ENCODE measurements around the gene NPHS2. TPM values are rescaled to one million over a fixed set of nuclear protein-coding genes. Genes with fewer than 3 reads are reported as not detected.
A peak's percentile ranks its signal among the peaks of the same experiment; 100 is the strongest.

NPHS2 gene
- total and polyA plus RNA-seq, 11 donors = not detected

GRCh38 chr1:179598631-179599030 lies 22.9 kb upstream of the NPHS2 start:
- no peak overlapping the region for H3K4me3 ChIP-seq
- ATAC-seq (no peak), DNase-seq (no peak)
- peaks cover 0 to 6% (median 0%) of the 10 kb centered on the region in 12 donors for H3K9me3 ChIP-seq
- H3K27me3 ChIP-seq = peaks cover 0 to 35% (median 4%) of the 10 kb centered on the region in 9 donors
- TF ChIP-seq CTCF (IDR thresholded peaks at IDR 0.05) = no peak
- no peak for TF ChIP-seq POLR2A (IDR thresholded peaks at IDR 0.05)
- intact Hi-C loops (cut with DNase I) = no loop called here
- no peaks in the 10 kb centered on the region for H3K4me1 ChIP-seq
- H3K36me3 ChIP-seq = no peaks in the 10 kb centered on the region
- WGBS, 4 donors = 71 to 83% (median 80%) methylated on average over 1 of the region's 1 CpG
- H3K27ac ChIP-seq = no peak overlapping the region

DNA sequence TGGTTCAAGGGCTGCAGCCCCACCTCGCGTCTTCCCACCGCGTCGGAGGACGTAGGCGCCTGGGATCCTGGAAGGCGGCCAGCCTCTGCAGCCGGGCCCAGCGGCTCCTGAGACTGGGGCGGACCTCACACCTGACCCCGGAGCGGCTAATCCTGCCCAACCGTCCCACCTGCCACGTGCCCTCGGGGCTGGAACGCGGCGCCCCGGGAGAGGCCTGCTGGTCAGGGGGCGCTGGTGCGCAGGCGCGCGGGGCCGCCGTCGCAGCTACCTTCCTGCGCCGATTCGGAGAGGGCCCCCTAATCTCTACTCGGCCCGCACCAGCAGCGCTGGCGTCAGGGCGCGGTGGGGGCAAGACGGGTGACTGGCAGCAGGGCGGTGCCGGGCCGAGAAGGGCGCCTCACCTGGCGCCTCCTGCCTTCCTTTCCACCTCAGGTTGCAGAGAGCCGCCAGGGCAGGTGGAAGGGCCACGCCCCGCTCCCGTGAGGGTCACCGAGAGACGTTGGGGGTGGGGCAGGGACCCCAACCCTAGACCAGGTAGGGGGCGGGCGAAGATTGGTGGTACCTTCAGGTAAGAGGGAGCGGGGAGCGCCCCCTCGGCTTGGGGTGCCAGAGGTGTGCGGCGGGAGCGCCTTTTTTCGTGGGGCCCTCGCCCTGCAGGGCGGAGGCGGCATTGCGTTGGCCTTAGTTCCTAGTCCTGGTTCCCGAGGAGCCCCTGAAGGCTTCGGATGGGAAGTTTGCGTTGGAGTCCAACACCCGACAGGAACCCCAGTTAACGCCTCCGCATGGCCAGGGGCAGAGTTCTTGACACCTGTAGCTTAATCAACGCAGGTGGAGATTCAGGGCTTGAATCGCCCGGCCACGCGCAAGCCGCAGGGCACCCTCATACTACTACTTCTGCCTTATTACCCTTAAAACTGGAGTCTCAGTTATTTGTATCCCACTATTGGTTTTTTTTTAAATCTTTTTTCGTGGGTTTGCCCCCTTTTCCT lies 16.1 kb upstream of the NPHS2 start, which contains the start of gene TDRD5:
Gene TDRD5 (plus strand): TSS at position 241 of the 989 bp plus-strand sequence. CDS start 784 bp downstream, outside the sequence.
- H3K27me3 ChIP-seq = peaks cover 6 to 52% (median 21%) of the 10 kb centered on the region in 9 donors
- intact Hi-C loops (cut with DNase I) = no loop called here
- ATAC-seq (no peak), DNase-seq (peak in 1 of 5 donors; percentile 56)
- H3K36me3 ChIP-seq = no peaks in the 10 kb centered on the region
- H3K27ac ChIP-seq = no peak within 1 kb of the TSS
- peak within 1 kb of the TSS in 1 of 12 donors; percentile 16 for H3K4me3 ChIP-seq
- peaks cover 0 to 8% (median 0%) of the 10 kb centered on the region in 12 donors for H3K4me1 ChIP-seq
- WGBS, 4 donors = 12 to 21% (median 14%) methylated on average over 42 to 75 of the region's 75 CpGs
- no peaks in the 10 kb centered on the region for H3K9me3 ChIP-seq
- TF ChIP-seq CTCF (IDR thresholded peaks at IDR 0.05) (no peak), POLR2A (IDR thresholded peaks at IDR 0.05) (no peak)

GRCh38 chr1:179591253-179591591 lies 15.5 kb upstream of the NPHS2 start:
- peak overlapping the region in 1 of 12 donors; percentile 16 for H3K4me3 ChIP-seq
- peaks cover 0 to 11% (median 0%) of the 10 kb centered on the region in 12 donors for H3K4me1 ChIP-seq
- H3K36me3 ChIP-seq = no peaks in the 10 kb centered on the region
- no peak for DNase-seq
- ATAC-seq = no peak
- intact Hi-C loops (cut with DNase I) = no loop called here
- TF ChIP-seq POLR2A (IDR thresholded peaks at IDR 0.05) = no peak
- no peak overlapping the region for H3K27ac ChIP-seq
- 23 to 35% (median 30%) methylated on average over 7 of the region's 7 CpGs for WGBS, 4 donors
- H3K27me3 ChIP-seq = peaks cover 6 to 52% (median 24%) of the 10 kb centered on the region in 9 donors
- no peaks in the 10 kb centered on the region for H3K9me3 ChIP-seq

DNA sequence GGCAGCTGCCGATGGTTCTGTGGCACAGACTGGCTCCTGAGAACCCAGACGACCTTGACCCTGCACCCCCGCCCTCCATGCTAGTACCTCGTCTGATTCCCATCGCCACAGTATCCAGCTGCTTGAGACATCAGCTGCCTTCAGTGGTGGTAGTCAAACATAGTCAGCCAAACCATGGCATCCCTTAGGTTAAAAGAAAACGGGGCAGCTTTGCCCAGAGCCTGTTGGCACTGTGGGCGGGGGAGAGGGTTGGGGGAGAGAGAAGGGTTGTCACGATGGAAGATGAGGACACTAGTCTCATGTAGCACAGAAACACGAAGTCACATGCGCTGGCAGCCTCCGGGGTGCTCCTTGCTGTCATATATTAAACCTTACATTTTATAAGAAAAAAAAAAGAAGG lies 14.9 kb upstream of the NPHS2 start:
- intact Hi-C loops (cut with DNase I) = no loop called here
- no peaks in the 10 kb centered on the region for H3K36me3 ChIP-seq
- H3K27ac ChIP-seq = no peak overlapping the region
- H3K4me1 ChIP-seq = peaks cover 0 to 15% (median 0%) of the 10 kb centered on the region in 12 donors
- H3K27me3 ChIP-seq = peaks cover 6 to 57% (median 25%) of the 10 kb centered on the region in 9 donors
- ATAC-seq (no peak), DNase-seq (no peak)
- WGBS, 4 donors = 87 to 90% (median 89%) methylated on average over 11 of the region's 11 CpGs
- no peak overlapping the region for H3K4me3 ChIP-seq
- no peak for TF ChIP-seq CTCF (IDR thresholded peaks at IDR 0.05)
- TF ChIP-seq POLR2A (IDR thresholded peaks at IDR 0.05) = no peak
- no peaks in the 10 kb centered on the region for H3K9me3 ChIP-seq
